Measurements from ENCODE around the gene PALD1.

DNA sequence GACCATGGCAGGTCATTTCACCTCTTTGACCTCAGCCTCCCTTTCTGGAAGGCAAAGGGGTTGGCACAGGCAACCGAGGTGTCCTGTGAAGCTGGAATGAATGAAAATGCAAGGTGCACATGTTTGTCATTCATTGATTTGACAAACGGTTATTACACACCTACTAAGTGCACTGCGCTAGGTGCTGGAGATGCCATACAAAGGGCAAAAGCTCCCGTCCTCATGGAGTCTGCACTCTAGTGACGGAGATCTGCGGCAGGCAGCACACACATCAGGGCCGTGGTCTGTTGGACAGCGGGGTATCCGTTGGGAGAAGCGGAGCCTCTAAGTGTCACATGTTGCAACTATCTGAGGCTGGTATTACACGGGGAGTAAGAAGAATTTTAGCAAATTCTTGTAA, 79.7 kb downstream of the PALD1 start:
- no peak for TF ChIP-seq POLR2A (IDR thresholded peaks at IDR 0.05)
- no peak for TF ChIP-seq EP300 (IDR thresholded peaks at IDR 0.05)

All from sigmoid colon (tissue), 4 donors.